Effector CD4-positive, alpha-beta T cell (primary cell): ENCODE measurements around the gene MELTF.

ENCODE experiments used
- DNase-seq: peaks from one replicate; pipeline ENCODE4 v3.0.0-alpha.2; 2020

The MELTF gene

GRCh38 chr3:197008436-197009209, 21.0 kb downstream of the MELTF start:
- no peak for DNase-seq

GRCh38 chr3:197007953-197008352, 21.7 kb downstream of the MELTF start:
- no peak for DNase-seq

- no peak for DNase-seq
These were observed 22.2 kb downstream of the MELTF start for GRCh38 chr3:197007296-197007940.

GRCh38 chr3:197006860-197007259, 22.8 kb downstream of the MELTF start:
- DNase-seq = no peak

- no peak for DNase-seq
These were observed 23.2 kb downstream of the MELTF start for GRCh38 chr3:197006446-197006845.

- DNase-seq = no peak
These were observed 25.9 kb downstream of the MELTF start for GRCh38 chr3:197003461-197004385.

- peak; percentile 76 for DNase-seq
These were observed 26.7 kb downstream of the MELTF start for GRCh38 chr3:197002701-197003454.

GRCh38 chr3:197001972-197002700, 27.5 kb downstream of the MELTF start:
- DNase-seq = no peak

GRCh38 chr3:197001106-197001971, 28.3 kb downstream of the MELTF start:
- DNase-seq = no peak

- DNase-seq = no peak
These were observed 29.4 kb downstream of the MELTF start for GRCh38 chr3:197000211-197000610.

GRCh38 chr3:196998966-196999760, 30.5 kb downstream of the MELTF start:
- DNase-seq = no peak

- DNase-seq = no peak
These were observed 32.3 kb downstream of the MELTF start for GRCh38 chr3:196997311-196997710.

- no peak for DNase-seq
These were observed 33.0 kb downstream of the MELTF start for GRCh38 chr3:196996454-196997265.

- no peak for DNase-seq
These were observed 33.8 kb downstream of the MELTF start for GRCh38 chr3:196995646-196996355.

GRCh38 chr3:196995027-196995426, 34.6 kb downstream of the MELTF start:
- DNase-seq = no peak

- no peak for DNase-seq
These were observed 35.6 kb downstream of the MELTF start for GRCh38 chr3:196994056-196994455.

GRCh38 chr3:196992461-196993065, 37.1 kb downstream of the MELTF start:
- DNase-seq = no peak
